Smooth muscle cell of the coronary artery (primary cell): Measurements from ENCODE around the gene SEPTIN14. TPM values are rescaled to one million over a fixed set of nuclear protein-coding genes. Genes with fewer than 3 reads are reported as not detected.

ENCODE experiments used
- total RNA-seq: library from RNA; depleted of rRNA; stranded (reverse); fragments of >200 nt; gene quantifications from 2 replicates; pipeline ENCODE4 v1.2.3, GENCODE V29; 2014; ENCODE audit warnings: low replicate concordance

SEPTIN14 gene
- total RNA-seq, result not detected in 2 replicates

DNA sequence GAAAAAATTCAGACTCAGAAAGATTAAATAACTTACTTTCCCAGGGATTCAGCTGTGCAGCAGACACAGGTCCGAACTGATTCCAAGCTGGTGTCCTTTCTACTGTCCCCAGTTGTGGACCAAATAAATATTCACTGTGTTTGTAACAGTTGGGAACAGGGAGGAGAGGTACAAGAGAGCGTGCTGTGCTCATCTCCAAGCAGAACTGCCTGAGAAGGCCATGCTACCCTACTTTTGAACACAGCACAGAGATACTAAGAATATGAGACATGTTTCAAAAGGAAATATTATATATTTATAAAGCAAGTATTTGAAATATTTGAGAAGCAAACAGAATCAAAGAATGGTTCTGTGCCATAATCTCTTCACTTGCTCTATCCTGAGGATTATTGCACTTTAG lies at the start of gene SEPTIN14:
Gene SEPTIN14 (minus strand): TSS at position 101 of the 400 bp plus-strand sequence. CDS start 756 bp downstream, outside the sequence.

Other genes starting within 250 kb of the SEPTIN14 start
- 1.1 and 1.2 TPM in 2 replicates for gene ZNF713, start 24.7 kb upstream of the SEPTIN14 start, total RNA-seq
- gene MRPS17, start 89.1 kb upstream of the SEPTIN14 start, total RNA-seq, result 6.7 and 15.7 TPM in 2 replicates
- gene NIPSNAP2, start 101.8 kb upstream of the SEPTIN14 start, total RNA-seq, result 24.2 and 32.8 TPM in 2 replicates
- gene PSPH, start 188.7 kb upstream of the SEPTIN14 start, total RNA-seq, result 33.5 and 115 TPM in 2 replicates
- 212 and 237 TPM in 2 replicates for gene CCT6A, start 189.0 kb upstream of the SEPTIN14 start, total RNA-seq
- gene SUMF2, start 201.5 kb upstream of the SEPTIN14 start, total RNA-seq, result 184 and 185 TPM in 2 replicates
- gene PHKG1, start 230.2 kb upstream of the SEPTIN14 start, total RNA-seq, result 0.98 and 7.5 TPM in 2 replicates
- 190 and 433 TPM in 2 replicates for gene CHCHD2, start 243.7 kb upstream of the SEPTIN14 start, total RNA-seq